Posterior vena cava (tissue), 2 donors: ENCODE data around the gene RACGAP1. TPM values are rescaled to one million over a fixed set of nuclear protein-coding genes. Genes with fewer than 3 reads are reported as not detected.

Experiments used
- DNase-seq: peaks from one replicate; pipeline ENCODE4 v3.0.0-alpha.2; 2020; ENCODE audit warnings: low spot score
- intact Hi-C, 2 donors: fragments of 100-400 bp; cut with DNase I; formaldehyde crosslinking; loops; one replicate each; pipeline versions ENCODE4 v1.14.1 to v1.14.2; 2022 to 2023
- total RNA-seq, 2 donors: library from RNA; stranded (reverse); fragmentation: NEBNext Ultra II Directional; extraction: Animal tissue kit (Norgen Biotek cat#: 25700); gene quantifications; one replicate each; pipeline ENCODE4 v1.2.1, GENCODE V29; 2021
- donor health status: DM: yes; HTN: yes; CAD: no.
- donor health status: DM: yes; HTN: yes; CAD: no.

Gene RACGAP1
- total RNA-seq, 2 donors from 2014 or later = 9.9 to 10.5 TPM

DNA sequence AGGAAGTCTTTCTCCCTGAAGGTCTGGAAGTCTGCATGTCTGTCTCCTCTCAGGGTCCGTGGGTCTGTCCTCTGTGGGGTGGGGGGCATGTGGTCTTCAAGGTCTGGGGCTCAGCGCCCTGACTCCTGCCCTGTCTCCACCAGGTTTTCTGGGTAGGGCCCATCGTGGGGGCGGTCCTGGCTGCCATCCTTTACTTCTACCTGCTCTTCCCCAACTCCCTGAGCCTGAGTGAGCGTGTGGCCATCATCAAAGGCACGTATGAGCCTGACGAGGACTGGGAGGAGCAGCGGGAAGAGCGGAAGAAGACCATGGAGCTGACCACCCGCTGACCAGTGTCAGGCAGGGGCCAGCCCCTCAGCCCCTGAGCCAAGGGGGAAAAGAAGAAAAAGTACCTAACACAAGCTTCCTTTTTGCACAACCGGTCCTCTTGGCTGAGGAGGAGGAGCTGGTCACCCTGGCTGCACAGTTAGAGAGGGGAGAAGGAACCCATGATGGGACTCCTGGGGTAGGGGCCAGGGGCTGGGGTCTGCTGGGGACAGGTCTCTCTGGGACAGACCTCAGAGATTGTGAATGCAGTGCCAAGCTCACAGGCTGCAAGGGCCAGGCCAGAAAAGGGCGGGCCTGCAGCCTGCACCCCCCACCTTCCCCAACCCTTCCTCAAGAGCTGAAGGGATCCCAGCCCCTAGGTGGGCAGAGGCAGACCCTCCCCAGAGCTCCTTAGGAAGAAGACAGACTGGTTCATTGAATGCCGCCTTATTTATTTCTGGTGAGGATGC is 60.3 kb downstream of the RACGAP1 start:
- intact Hi-C loops = loop anchor here in 1 of 2 donors (5.0 kb wide), 1 partner anchor 92 kb away; the partner anchor contains the start of gene ASIC1
- peak; percentile 66 for DNase-seq

DNA sequence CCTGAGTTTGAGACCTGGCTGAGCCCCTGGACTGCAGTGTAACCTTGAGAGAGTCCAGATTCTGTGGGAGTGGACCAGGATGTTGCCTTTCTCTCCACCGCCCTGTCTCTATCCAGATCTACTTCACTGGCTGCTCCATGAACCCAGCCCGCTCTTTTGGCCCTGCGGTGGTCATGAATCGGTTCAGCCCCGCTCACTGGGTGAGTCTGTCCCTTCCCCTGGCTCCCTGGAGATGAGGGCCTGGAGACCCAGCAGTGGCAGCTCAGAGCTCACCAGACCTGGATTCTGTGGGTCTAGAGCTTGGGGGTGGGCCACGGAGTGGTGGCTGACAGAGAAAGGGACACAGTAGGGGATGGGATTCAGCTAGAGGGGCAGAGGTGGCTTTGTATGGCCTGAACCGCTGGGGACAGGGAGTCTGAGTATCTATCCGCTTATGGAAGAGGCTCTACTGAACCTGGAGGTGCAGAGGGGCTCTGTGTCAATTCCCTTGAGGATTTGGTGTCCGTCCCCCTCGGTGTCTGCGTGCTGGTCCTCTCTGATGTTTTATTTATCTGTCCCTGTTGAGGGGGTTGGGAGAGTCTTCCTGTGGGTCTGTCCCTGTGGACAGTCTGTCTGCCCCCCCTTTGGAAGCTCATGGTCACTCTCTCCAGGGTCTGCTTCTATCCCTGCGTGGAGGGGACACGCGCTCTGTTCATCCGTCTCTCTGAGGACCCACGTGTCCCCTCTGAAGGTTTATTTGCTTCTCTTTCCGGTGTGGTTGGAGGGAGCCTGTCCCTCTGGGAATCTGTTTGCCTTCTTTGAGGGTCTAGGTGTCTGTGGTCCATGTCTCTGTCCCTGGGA is 61.1 kb downstream of the RACGAP1 start:
- intact Hi-C loops = no loop called here
- peak; percentile 45 for DNase-seq

DNA sequence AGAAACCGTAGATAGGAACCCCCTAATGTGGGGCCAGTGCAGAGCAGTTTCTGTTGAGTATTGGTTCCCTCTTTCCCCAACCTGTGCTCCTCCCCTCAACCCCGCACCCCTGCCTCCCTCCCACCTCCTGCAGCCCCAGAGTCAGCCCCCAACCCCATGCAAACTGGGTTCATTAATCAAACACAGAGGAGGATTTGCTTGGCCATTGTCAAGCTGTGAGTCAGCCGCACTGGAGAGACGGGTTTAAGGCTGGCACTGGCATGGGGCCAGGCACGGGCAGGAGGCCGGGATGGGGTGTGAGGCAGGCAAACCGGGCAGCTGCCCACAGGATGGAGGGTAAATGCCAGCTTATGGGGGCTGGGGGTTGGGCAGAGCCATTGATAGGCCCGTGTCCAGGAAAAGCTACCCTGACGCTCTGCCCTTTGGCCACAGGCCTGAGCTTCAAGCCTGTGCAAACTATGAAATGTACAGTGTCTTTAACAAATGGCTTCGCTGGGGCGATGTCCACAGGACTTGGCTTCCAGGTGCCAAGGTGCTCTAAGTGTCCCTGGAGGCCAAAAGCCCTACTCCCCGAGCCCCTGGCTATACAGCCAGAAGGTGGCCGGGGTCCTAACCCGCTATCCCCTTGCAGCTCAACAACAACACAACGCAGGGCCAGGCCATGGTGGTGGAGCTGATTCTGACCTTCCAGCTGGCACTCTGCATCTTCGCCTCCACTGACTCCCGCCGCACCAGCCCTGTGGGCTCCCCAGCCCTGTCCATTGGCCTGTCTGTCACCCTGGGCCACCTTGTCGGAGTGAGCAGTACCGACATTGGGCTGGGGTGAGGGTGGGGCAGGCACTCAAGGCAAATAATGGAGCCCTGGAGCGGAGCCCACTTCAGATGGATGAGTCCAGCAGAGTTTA is 62.2 kb downstream of the RACGAP1 start:
- intact Hi-C loops = no loop called here
- peak; percentile 68 for DNase-seq

- no peak for DNase-seq
- intact Hi-C loops = loop anchor here in 1 of 2 donors (1.0 kb wide), 1 partner anchor 90 kb away; no protein-coding TSS in a partner anchor
These were observed 63.1 kb downstream of the RACGAP1 start for GRCh38 chr12:49961993-49962764.

- no peak for DNase-seq
- intact Hi-C loops = loop anchor here in 1 of 2 donors (1.0 kb wide), 1 partner anchor 91 kb away; no protein-coding TSS in a partner anchor
These were observed 64.0 kb downstream of the RACGAP1 start, which contains the start of gene AQP5 for GRCh38 chr12:49961111-49961922. Gene AQP5, plus strand, starts transcription at chr12:49961872. Its CDS starts 146 bp downstream, at chr12:49962018.

GRCh38 chr12:49960474-49961110 is 64.7 kb downstream of the RACGAP1 start:
- intact Hi-C loops = loop anchor here in 1 of 2 donors (1.0 kb wide), 1 partner anchor 92 kb away; no protein-coding TSS in a partner anchor
- no peak for DNase-seq

GRCh38 chr12:49959685-49960473 is 65.4 kb downstream of the RACGAP1 start:
- DNase-seq = peak; percentile 46
- intact Hi-C loops = no loop called here

- intact Hi-C loops = no loop called here
These were observed 67.7 kb downstream of the RACGAP1 start for GRCh38 chr12:49957570-49957967.

DNA sequence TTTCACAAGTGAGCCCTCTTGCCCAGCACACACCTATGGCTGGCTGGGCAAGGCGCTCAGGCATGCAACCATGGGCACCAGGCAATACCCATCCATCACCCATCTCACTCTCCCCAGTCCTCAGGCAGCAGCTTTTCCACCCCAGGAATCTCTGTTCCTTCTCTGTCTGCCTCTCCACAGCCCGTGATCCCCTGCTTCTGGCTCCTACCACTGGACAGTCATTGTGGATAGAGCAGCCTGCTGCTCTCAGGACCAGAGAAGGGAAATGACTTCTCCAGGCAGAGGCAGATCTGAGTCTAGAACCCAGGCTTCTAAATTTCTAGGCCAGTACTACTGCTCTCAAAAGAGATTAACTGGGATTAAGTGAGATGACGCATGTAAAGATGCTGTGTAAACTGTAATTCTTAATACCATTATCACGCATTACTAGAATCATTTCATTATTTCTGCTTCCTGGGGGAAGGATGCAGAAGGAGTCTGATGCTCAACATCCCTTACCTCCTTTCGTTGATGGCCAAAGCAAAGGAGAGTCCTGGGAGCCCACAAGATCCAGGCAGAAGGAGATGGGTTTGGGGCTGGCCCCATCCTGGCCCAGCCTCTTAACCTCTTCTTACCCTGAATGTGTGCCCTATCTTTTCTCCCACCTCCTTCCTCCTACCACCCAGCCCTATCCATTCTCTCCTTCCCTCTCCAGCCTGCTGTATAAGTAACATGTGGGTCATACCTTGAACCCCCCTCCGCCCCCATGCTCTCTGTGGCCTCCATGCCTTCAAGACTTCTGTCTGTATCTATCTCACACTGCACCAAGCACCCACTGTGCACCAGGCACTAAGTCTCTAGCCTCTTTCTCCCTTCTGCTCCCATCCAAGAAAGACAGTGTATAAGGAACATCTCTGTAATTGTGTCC is 68.4 kb downstream of the RACGAP1 start:
- intact Hi-C loops = no loop called here
- peak; percentile 18 for DNase-seq

More at GRCh38 chr12:49957570-49957967, 67.7 kb downstream of the RACGAP1 start:
- DNase-seq = peak; percentile 9

DNA sequence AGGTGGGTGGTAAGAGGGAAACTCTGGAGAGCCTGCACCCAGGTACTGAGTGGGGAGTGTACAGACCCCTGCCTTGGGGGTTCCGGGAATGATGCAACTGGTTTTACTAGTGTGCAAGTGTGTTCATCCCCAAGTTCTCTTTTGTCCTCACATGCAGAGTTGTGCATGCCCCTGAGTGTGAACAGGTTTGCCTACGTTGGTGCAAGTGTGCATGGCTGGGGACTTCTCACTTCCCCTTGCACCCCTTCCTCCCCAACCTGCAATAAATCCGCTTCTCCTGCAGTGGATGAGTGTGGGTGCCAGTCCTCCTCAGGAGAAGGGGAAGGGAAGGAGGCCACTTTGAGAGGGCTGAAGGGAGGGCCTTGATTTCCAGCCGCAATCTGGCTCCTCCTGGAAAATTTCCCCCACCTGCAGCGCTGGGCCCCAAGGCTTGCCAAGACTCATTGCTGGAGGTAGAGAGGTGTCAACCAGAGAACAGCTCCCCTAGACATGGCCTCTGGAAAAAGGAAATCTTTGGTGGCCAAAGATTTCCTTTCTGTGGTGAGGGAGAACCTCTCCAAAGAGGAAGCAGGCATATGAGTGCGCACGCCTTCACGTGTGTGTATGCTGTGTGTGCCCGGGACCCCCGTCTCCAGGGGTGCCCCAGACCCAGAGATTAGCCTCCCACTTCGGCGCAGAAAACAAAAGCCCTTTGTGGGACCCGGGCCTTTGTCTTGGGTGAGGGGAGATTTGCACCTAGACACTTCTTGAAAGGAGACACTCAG is 69.2 kb downstream of the RACGAP1 start:
- DNase-seq = peak; percentile 35
- intact Hi-C loops = no loop called here

- intact Hi-C loops = no loop called here
These were observed 70.1 kb downstream of the RACGAP1 start for GRCh38 chr12:49954863-49955830.

DNA sequence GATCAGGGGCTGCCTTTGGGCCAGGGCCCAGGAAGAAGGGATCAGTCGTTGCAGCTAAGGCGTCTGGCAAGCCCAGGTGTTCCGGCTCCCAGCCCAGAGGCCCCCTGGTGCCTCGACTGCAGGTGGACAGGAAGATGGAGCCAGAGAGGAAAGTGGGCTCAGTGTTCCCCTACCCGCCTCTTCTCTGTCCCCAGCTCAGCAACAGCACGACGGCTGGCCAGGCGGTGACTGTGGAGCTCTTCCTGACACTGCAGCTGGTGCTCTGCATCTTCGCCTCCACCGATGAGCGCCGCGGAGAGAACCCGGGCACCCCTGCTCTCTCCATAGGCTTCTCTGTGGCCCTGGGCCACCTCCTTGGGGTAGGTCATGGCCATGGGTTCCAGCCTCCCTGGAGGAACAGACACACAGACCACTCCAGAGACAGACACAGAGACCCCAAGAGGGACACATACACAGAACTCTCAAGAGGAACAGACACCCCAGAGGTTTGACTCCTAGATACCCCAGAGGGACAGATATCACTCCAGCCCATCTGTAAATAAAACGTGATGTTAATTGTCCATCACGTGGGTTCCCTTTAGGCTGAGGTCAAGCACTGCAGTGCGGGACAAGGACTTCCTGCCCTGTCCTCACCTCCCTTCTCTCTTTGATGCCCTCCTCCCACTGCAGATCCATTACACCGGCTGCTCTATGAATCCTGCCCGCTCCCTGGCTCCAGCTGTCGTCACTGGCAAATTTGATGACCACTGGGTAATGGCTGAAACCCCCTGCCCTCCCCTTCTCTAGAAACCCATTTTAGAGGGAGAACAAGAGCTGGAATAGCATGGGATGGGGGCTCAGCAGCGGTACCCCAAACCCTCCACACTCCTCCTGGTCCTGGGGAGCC is 71.1 kb downstream of the RACGAP1 start:
- peak; percentile 62 for DNase-seq
- intact Hi-C loops = no loop called here

More at GRCh38 chr12:49954863-49955830, 70.1 kb downstream of the RACGAP1 start:
- DNase-seq = peak; percentile 82
